Activated CD4-positive, alpha-beta T cell treated with anti-CD3 and anti-CD28 coated beads, Interleukin-10, Interleukin-2, amounts not matched to agents 100 ng/mL and 50 ng/mL, durations not matched to agents 16 hours and 8 hours (primary cell): ENCODE measurements around the gene GLI1.
A peak's percentile ranks its signal among the peaks of the same experiment; 100 is the strongest.
"Not testable (repeated sequence)": the region's sequence is repeated elsewhere in the genome, so short reads cannot be mapped to it uniquely, and the experiment has no call there.

Experiments used
- DNase-seq: peaks from one replicate; pipeline ENCODE4 v3.0.0-alpha.2; 2020

GLI1 gene

GRCh38 chr12:57500213-57500612 is 40.6 kb downstream of the GLI1 start:
- no peak for DNase-seq

GRCh38 chr12:57502311-57502969 is 42.9 kb downstream of the GLI1 start:
- DNase-seq: not testable (repeated sequence)

GRCh38 chr12:57506541-57506940 is 47.0 kb downstream of the GLI1 start:
- DNase-seq: not testable (repeated sequence)

DNA sequence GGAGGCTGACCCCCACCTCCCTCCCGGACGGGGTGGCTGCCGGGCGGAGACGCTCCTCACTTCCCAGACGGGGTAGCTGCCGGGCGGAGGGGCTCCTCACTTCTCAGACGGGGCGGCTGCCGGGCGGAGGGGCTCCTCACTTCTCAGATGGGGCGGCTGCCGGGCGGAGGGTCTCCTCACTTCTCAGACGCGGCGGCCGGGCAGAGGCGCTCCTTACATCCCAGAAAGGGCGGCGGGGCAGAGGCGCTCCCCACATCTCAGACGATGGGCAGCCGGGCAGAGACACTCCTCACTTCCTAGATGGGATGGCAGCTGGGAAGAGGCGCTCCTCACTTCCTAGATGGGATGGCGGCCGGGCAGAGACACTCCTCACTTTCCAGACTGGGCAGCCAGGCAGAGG is 48.2 kb downstream of the GLI1 start:
- not testable (repeated sequence) for DNase-seq

GRCh38 chr12:57511161-57511560 is 51.6 kb downstream of the GLI1 start:
- no peak for DNase-seq

- no peak for DNase-seq
Observed at GRCh38 chr12:57511588-57512325, 52.2 kb downstream of the GLI1 start.

GRCh38 chr12:57512665-57513064 is 53.1 kb downstream of the GLI1 start:
- no peak for DNase-seq

DNA sequence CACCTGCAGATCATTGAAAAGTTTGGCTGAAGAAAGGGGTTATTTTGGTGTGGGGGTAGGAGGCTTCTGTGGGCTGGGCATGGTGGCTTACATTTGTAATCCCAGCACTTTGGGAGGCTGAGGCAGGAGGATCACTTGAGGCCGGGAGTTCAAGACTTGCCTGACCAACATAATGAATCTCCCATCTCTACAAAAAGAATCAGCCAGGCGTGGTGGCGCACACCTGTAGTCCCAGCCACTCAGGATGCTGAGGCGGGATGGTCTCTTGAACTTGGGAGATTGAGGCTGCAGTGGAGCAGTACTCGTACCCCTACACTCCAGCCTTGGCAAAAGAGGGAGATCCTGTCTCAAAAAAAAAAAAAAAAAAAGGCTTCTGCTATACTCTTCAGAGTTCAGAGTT is 53.7 kb downstream of the GLI1 start:
- no peak for DNase-seq

GRCh38 chr12:57513677-57514076 is 54.1 kb downstream of the GLI1 start:
- not testable (repeated sequence) for DNase-seq

- DNase-seq: not testable (repeated sequence)
Observed at GRCh38 chr12:57514246-57514645, 54.7 kb downstream of the GLI1 start.

DNA sequence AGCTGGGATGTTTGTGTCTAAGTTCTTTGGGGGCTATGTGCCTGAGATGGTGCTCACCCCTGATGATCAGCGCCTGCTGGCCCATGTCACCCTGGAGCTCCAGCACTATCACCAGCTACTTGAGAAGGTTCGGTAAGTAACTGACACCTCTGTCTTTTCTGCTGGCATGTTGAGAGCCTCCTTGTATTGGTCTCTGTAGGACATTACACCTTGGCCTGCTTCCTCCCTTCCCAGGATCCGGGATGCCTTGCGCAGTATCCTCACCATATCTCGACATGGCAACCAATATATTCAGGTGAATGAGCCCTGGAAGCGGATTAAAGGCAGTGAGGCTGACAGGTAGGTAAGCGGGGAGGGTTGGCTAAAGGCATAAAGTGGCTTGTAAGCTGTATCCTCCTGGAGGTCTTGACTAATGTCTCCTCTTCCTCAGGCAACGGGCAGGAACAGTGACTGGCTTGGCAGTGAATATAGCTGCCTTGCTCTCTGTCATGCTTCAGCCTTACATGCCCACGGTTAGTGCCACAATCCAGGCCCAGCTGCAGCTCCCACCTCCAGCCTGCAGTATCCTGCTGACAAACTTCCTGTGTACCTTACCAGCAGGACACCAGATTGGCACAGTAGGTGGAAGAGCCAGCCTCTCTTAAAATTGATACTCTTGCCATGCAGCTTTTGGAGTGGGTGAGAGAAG is 55.3 kb downstream of the GLI1 start:
- no peak for DNase-seq

GRCh38 chr12:57515408-57515933 is 55.9 kb downstream of the GLI1 start:
- DNase-seq: no peak

- no peak for DNase-seq
Observed at GRCh38 chr12:57515934-57516541, 56.5 kb downstream of the GLI1 start.

GRCh38 chr12:57516617-57517153 is 57.1 kb downstream of the GLI1 start:
- no peak for DNase-seq

GRCh38 chr12:57517187-57517586 is 57.6 kb downstream of the GLI1 start:
- no peak for DNase-seq

GRCh38 chr12:57517718-57518117 is 58.1 kb downstream of the GLI1 start:
- not testable (repeated sequence) for DNase-seq

DNA sequence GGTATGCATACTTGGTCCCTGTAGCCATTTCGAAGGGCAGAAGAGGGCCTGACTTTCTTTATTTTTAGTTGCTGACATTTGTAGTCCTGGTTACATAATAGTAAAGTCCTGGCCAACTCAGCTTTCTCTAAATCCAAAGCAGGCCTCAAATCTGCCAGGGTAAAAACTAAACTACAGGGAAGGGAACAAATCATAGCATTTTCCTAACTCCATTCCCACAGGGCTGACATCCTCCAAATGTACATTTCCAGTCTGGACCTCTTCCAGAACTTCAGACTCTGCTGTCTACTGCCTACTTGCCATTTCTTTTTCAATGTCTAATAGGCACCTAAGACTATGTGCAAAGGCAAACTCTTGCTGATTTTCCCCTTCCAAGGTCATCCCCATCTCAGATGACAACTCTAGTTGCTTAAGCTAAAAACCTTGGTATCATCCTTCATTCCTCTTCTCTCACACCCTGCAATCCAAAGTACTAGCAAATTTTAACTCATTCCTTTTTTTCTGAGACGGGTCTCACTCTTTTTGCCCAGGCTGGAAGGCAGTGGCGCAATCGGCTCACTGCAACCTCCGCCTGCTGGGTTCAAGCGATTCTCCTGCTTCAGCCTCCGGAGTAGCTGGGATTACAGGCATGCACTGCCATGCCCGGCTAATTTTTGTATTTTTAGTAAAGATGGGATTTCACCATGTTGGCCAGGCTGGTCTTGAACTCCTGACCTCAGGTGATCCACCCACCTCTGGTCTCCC is 58.8 kb downstream of the GLI1 start:
- DNase-seq: no peak

- DNase-seq: peak; percentile 28
Observed at GRCh38 chr12:57518920-57519795, 59.6 kb downstream of the GLI1 start.

DNA sequence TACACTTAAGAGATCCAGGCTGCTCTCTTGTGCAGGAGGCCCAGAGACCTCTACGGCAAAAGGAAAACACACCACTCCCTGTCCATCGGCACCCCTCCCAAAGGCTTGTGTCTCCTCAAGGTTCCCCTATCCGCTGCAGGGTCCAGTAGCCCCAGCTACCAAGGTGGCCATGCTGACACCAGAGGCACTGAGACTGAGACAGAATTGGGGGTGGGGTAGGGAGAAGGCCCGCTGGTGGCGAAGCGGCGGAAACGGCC is 60.1 kb downstream of the GLI1 start:
- peak; percentile 43 for DNase-seq

GRCh38 chr12:57520053-57520818 is 60.7 kb downstream of the GLI1 start, which contains the start of gene DDIT3:
TSS of gene DDIT3 (minus strand) at chr12:57520514. CDS start at chr12:57517406, 3,108 bp downstream.
- DNase-seq: peak; percentile 100
